Vagina (tissue), 2 donors: ENCODE results near the gene MRGPRD. TPM values are rescaled to one million over a fixed set of nuclear protein-coding genes. Genes with fewer than 3 reads are reported as not detected.

Experiments
- DNase-seq, 2 donors: peaks; one replicate each; pipeline ENCODE4 v3.0.0-alpha.2; 2017; ENCODE audit errors: extremely low spot score in 2 of 2
- H3K27ac ChIP-seq: fragments of 200-600 bp; sonication (generic); one replicate; pipeline ENCODE4 v1.5.1; 2019
- H3K27me3 ChIP-seq: fragments of 200-600 bp; sonication (generic); one replicate; pipeline ENCODE4 v1.5.1; 2019
- H3K36me3 ChIP-seq, 2 donors: fragments of 200-600 bp; sonication (generic); one replicate each; pipeline ENCODE4 v1.5.1; 2017 to 2019
- H3K4me1 ChIP-seq: fragments of 200-600 bp; sonication (generic); one replicate; pipeline ENCODE4 v1.5.1; 2019
- H3K4me3 ChIP-seq, 2 donors: fragments of 200-600 bp; sonication (generic); 1 replicate in 1 of 2; 2 replicates in 1 of 2; pipeline ENCODE4 v1.5.1; 2016 to 2019
- H3K9me3 ChIP-seq: fragments of 200-600 bp; sonication (generic); one replicate; pipeline ENCODE4 v1.5.1; 2019
- CTCF ChIP-seq, 3 experiments: fragments of 450-650 bp in 2 of 3; fragments of 200-600 bp in 1 of 3; sonication (generic) in 1 of 3; IDR thresholded peaks; one replicate each; pipeline ENCODE4 v1.5.1; 2017 to 2019; ENCODE audit warnings: antibody characterized with exemption in 3 of 3, mild to moderate bottlenecking in 2 of 3, moderate library complexity in 2 of 3
- POLR2A ChIP-seq, 2 donors: fragments of 450-650 bp; IDR thresholded peaks; one replicate each; pipeline ENCODE4 v1.6.1; 2017; ENCODE audit warnings: antibody characterized with exemption in 2 of 2, mild to moderate bottlenecking in 2 of 2, moderate library complexity in 2 of 2
- POLR2AphosphoS5 ChIP-seq, 2 donors: sonication (generic); formaldehyde crosslinking; IDR thresholded peaks; one replicate each; pipeline ENCODE4 v1.9.0; 2017; ENCODE audit warnings: antibody characterized with exemption in 2 of 2, mild to moderate bottlenecking in 2 of 2, low read depth in 1 of 2; ENCODE audit not compliant: insufficient read depth in 1 of 2
- intact Hi-C: fragments of 100-400 bp; cut with DNase I; formaldehyde crosslinking; loops from one replicate; pipeline ENCODE4 v1.15.1; 2023
- total RNA-seq: library from RNA; depleted of rRNA; stranded (reverse); fragments of >200 nt; gene quantifications from one replicate; pipeline ENCODE4 v1.2.3, GENCODE V29; 2016

The MRGPRD gene
- total RNA-seq, 1 donor from 2014 or later = not detected

- no peaks in the 10 kb centered on the region for H3K9me3 ChIP-seq
- no peak overlapping the region for H3K4me3 ChIP-seq
- intact Hi-C loops = no loop called here
- no peak for TF ChIP-seq POLR2A (IDR thresholded peaks at IDR 0.05)
- peak in 1 of 2 donors; percentile 26 for TF ChIP-seq POLR2AphosphoS5 (IDR thresholded peaks at IDR 0.05; ENCODE audit: insufficient read depth in 1 of 2, low read depth in 1 of 2)
- no peak for TF ChIP-seq CTCF (IDR thresholded peaks at IDR 0.05)
- peak in 1 of 2 donors; percentile 84 for DNase-seq
- H3K27me3 ChIP-seq = no peaks in the 10 kb centered on the region
- H3K27ac ChIP-seq = peak overlapping the region; percentile 82
- H3K36me3 ChIP-seq = peaks cover 5 to 17% of the 10 kb centered on the region in 2 donors
- H3K4me1 ChIP-seq = peaks cover 79% of the 10 kb centered on the region
Observed at GRCh38 chr11:69005631-69006368, 25.0 kb upstream of the MRGPRD start.

- H3K4me1 ChIP-seq = peaks cover 77% of the 10 kb centered on the region
- intact Hi-C loops = no loop called here
Observed at GRCh38 chr11:69005183-69005630, 24.4 kb upstream of the MRGPRD start.

GRCh38 chr11:69004411-69005182 is 23.8 kb upstream of the MRGPRD start:
- DNase-seq = peak in 1 of 2 donors; percentile 77
- H3K27me3 ChIP-seq = no peaks in the 10 kb centered on the region
- intact Hi-C loops = loop anchor here (5.0 kb wide), 1 partner anchor 57 kb away; no protein-coding TSS in a partner anchor
- H3K27ac ChIP-seq = peak overlapping the region; percentile 82
- TF ChIP-seq POLR2A (IDR thresholded peaks at IDR 0.05) = no peak
- no peak for TF ChIP-seq CTCF (IDR thresholded peaks at IDR 0.05)
- TF ChIP-seq POLR2AphosphoS5 (IDR thresholded peaks at IDR 0.05; ENCODE audit: insufficient read depth in 1 of 2, low read depth in 1 of 2) = no peak
- H3K4me1 ChIP-seq = peaks cover 77% of the 10 kb centered on the region
- H3K9me3 ChIP-seq = no peaks in the 10 kb centered on the region
- no peak overlapping the region for H3K4me3 ChIP-seq
- peaks cover 5 to 17% of the 10 kb centered on the region in 2 donors for H3K36me3 ChIP-seq

More at GRCh38 chr11:69005183-69005630, 24.4 kb upstream of the MRGPRD start:
- Histone ChIP-seq H3K4me3 (no peak overlapping the region), H3K27me3 (no peaks in the 10 kb centered on the region), H3K9me3 (no peaks in the 10 kb centered on the region), H3K27ac (peak overlapping the region; percentile 82), H3K36me3 (peaks cover 5 to 17% of the 10 kb centered on the region in 2 donors)
- peak in 1 of 2 donors; percentile 83 for DNase-seq
- TF ChIP-seq CTCF (IDR thresholded peaks at IDR 0.05) = no peak
- peak in 1 of 2 donors; percentile 30 for TF ChIP-seq POLR2AphosphoS5 (IDR thresholded peaks at IDR 0.05; ENCODE audit: insufficient read depth in 1 of 2, low read depth in 1 of 2)
- no peak for TF ChIP-seq POLR2A (IDR thresholded peaks at IDR 0.05)

- Histone ChIP-seq H3K4me3 (no peak overlapping the region), H3K36me3 (peaks cover 5 to 17% of the 10 kb centered on the region in 2 donors), H3K27me3 (no peaks in the 10 kb centered on the region), H3K4me1 (peaks cover 77% of the 10 kb centered on the region), H3K9me3 (no peaks in the 10 kb centered on the region), H3K27ac (peak overlapping the region; percentile 82)
- peak in 1 of 2 donors; percentile 82 for DNase-seq
- no peak for TF ChIP-seq POLR2AphosphoS5 (IDR thresholded peaks at IDR 0.05; ENCODE audit: insufficient read depth in 1 of 2, low read depth in 1 of 2)
- intact Hi-C loops = loop anchor here (5.0 kb wide), 1 partner anchor 57 kb away; no protein-coding TSS in a partner anchor
Observed at GRCh38 chr11:69003866-69004367, 23.1 kb upstream of the MRGPRD start.

- TF ChIP-seq POLR2AphosphoS5 (IDR thresholded peaks at IDR 0.05; ENCODE audit: insufficient read depth in 1 of 2, low read depth in 1 of 2) (no peak), CTCF (IDR thresholded peaks at IDR 0.05) (no peak), POLR2A (IDR thresholded peaks at IDR 0.05) (no peak)
- H3K4me1 ChIP-seq = peaks cover 77% of the 10 kb centered on the region
- no peaks in the 10 kb centered on the region for H3K27me3 ChIP-seq
- intact Hi-C loops = loop anchor here (5.0 kb wide), 1 partner anchor 56 kb away; no protein-coding TSS in a partner anchor
- peak in 1 of 2 donors; percentile 77 for DNase-seq
- peaks cover 5 to 17% of the 10 kb centered on the region in 2 donors for H3K36me3 ChIP-seq
- H3K4me3 ChIP-seq = no peak overlapping the region
- H3K27ac ChIP-seq = peak overlapping the region; percentile 82
- H3K9me3 ChIP-seq = no peaks in the 10 kb centered on the region
Observed at GRCh38 chr11:69003301-69003865, 22.6 kb upstream of the MRGPRD start.
